ENCODE data around the gene YPEL2. TPM values are rescaled to one million over a fixed set of nuclear protein-coding genes. Genes with fewer than 3 reads are reported as not detected.
"Not testable (repeated sequence)": the region's sequence is repeated elsewhere in the genome, so short reads cannot be mapped to it uniquely, and the experiment has no call there.

The YPEL2 gene
- total RNA-seq, 2 experiments from 2014 or later, result 9.0 to 10.0 TPM

GRCh38 chr17:59401725-59402124 lies 70.3 kb downstream of the YPEL2 start:
- no peaks in the 10 kb centered on the region for H3K9me3 Mint-ChIP-seq (ENCODE audit: insufficient read depth)
- DNase-seq (no peak), ATAC-seq (no peak)
- peaks cover 17% of the 10 kb centered on the region for H3K36me3 Mint-ChIP-seq (ENCODE audit: low read depth)
- ChIA-PET CTCF (interaction anchor here (1.2 to 1.3 kb wide), 2 partner anchors 40 to 72 kb away, joined by 3 read pairs; no protein-coding TSS in a partner anchor), POLR2A (no interaction called here)
- H3K27ac Mint-ChIP-seq, result no peak overlapping the region
- H3K4me1 Mint-ChIP-seq (ENCODE audit: low read depth), result peaks cover 5% of the 10 kb centered on the region
- no peak overlapping the region for H3K4me3 Mint-ChIP-seq
- H3K27me3 Mint-ChIP-seq (ENCODE audit: low read depth), result no peaks in the 10 kb centered on the region

GRCh38 chr17:59402760-59403159 lies 71.3 kb downstream of the YPEL2 start:
- Mint-ChIP-seq H3K4me1 (ENCODE audit: low read depth) (peaks cover 5% of the 10 kb centered on the region), H3K9me3 (ENCODE audit: insufficient read depth) (no peaks in the 10 kb centered on the region), H3K27me3 (ENCODE audit: low read depth) (no peaks in the 10 kb centered on the region), H3K4me3 (no peak overlapping the region), H3K36me3 (ENCODE audit: low read depth) (peaks cover 11% of the 10 kb centered on the region), H3K27ac (no peak overlapping the region)
- ChIA-PET POLR2A (interaction anchor here (0.5 to 0.7 kb wide), 3 partner anchors 279 to 638 kb away, joined by 3 to 4 read pairs (median 3); no protein-coding TSS in a partner anchor), CTCF (interaction anchor here (0.6 to 1.2 kb wide), 2 partner anchors 37 to 39 kb away, joined by 3 read pairs; no protein-coding TSS in a partner anchor)
- ATAC-seq (no peak), DNase-seq (no peak)

GRCh38 chr17:59404471-59404870 lies 73.0 kb downstream of the YPEL2 start:
- no peak overlapping the region for H3K27ac Mint-ChIP-seq

GRCh38 chr17:59405944-59406705 lies 74.7 kb downstream of the YPEL2 start:
- Mint-ChIP-seq H3K27me3 (ENCODE audit: low read depth) (no peaks in the 10 kb centered on the region), H3K9me3 (ENCODE audit: insufficient read depth) (no peaks in the 10 kb centered on the region), H3K4me3 (no peak overlapping the region), H3K4me1 (ENCODE audit: low read depth) (peaks cover 7% of the 10 kb centered on the region), H3K36me3 (ENCODE audit: low read depth) (peaks cover 9% of the 10 kb centered on the region), H3K27ac (no peak overlapping the region)
- DNase-seq (no peak), ATAC-seq (no peak)
- ChIA-PET POLR2A (no interaction called here), CTCF (no interaction called here)

More at GRCh38 chr17:59404471-59404870, 73.0 kb downstream of the YPEL2 start:
- no peak overlapping the region for H3K4me3 Mint-ChIP-seq
- ChIA-PET POLR2A (no interaction called here), CTCF (interaction anchor here (0.8 kb wide), 1 partner anchor 37 kb away, joined by 4 read pairs; no protein-coding TSS in a partner anchor)
- DNase-seq (no peak), ATAC-seq (no peak)
- H3K4me1 Mint-ChIP-seq (ENCODE audit: low read depth), result peaks cover 5% of the 10 kb centered on the region
- no peaks in the 10 kb centered on the region for H3K27me3 Mint-ChIP-seq (ENCODE audit: low read depth)
- H3K36me3 Mint-ChIP-seq (ENCODE audit: low read depth), result no peaks in the 10 kb centered on the region
- H3K9me3 Mint-ChIP-seq (ENCODE audit: insufficient read depth), result no peaks in the 10 kb centered on the region

GRCh38 chr17:59406808-59407381 lies 75.4 kb downstream of the YPEL2 start:
- H3K9me3 Mint-ChIP-seq (ENCODE audit: insufficient read depth), result no peaks in the 10 kb centered on the region
- H3K4me3 Mint-ChIP-seq, result no peak overlapping the region
- peaks cover 12% of the 10 kb centered on the region for H3K36me3 Mint-ChIP-seq (ENCODE audit: low read depth)
- H3K27ac Mint-ChIP-seq, result no peak overlapping the region
- ChIA-PET POLR2A (no interaction called here), CTCF (no interaction called here)
- H3K27me3 Mint-ChIP-seq (ENCODE audit: low read depth), result no peaks in the 10 kb centered on the region
- no peak for ATAC-seq
- DNase-seq, result no peak
- H3K4me1 Mint-ChIP-seq (ENCODE audit: low read depth), result peaks cover 13% of the 10 kb centered on the region

GRCh38 chr17:59409336-59410048 lies 78.0 kb downstream of the YPEL2 start:
- ChIA-PET POLR2A (interaction anchor here (0.6 kb wide), 1 partner anchor 14 kb away, joined by 3 read pairs; no protein-coding TSS in a partner anchor), CTCF (no interaction called here)
- no peaks in the 10 kb centered on the region for H3K27me3 Mint-ChIP-seq (ENCODE audit: low read depth)
- ATAC-seq, result no peak
- H3K4me1 Mint-ChIP-seq (ENCODE audit: low read depth), result peaks cover 33% of the 10 kb centered on the region
- H3K36me3 Mint-ChIP-seq (ENCODE audit: low read depth), result peaks cover 12% of the 10 kb centered on the region
- H3K9me3 Mint-ChIP-seq (ENCODE audit: insufficient read depth), result no peaks in the 10 kb centered on the region
- no peak overlapping the region for H3K4me3 Mint-ChIP-seq
- H3K27ac Mint-ChIP-seq, result no peak overlapping the region
- no peak for DNase-seq

GRCh38 chr17:59410049-59410437 lies 78.6 kb downstream of the YPEL2 start:
- no peak overlapping the region for H3K27ac Mint-ChIP-seq
- H3K4me1 Mint-ChIP-seq (ENCODE audit: low read depth), result peaks cover 35% of the 10 kb centered on the region
- peaks cover 12% of the 10 kb centered on the region for H3K36me3 Mint-ChIP-seq (ENCODE audit: low read depth)
- no peak for DNase-seq
- no peaks in the 10 kb centered on the region for H3K27me3 Mint-ChIP-seq (ENCODE audit: low read depth)
- no peak for ATAC-seq
- no peak overlapping the region for H3K4me3 Mint-ChIP-seq
- H3K9me3 Mint-ChIP-seq (ENCODE audit: insufficient read depth), result no peaks in the 10 kb centered on the region
- ChIA-PET CTCF (no interaction called here), POLR2A (interaction anchor here (0.6 kb wide), 1 partner anchor 14 kb away, joined by 3 read pairs; no protein-coding TSS in a partner anchor)

GRCh38 chr17:59412431-59412830 lies 81.0 kb downstream of the YPEL2 start:
- Mint-ChIP-seq H3K4me1 (ENCODE audit: low read depth) (peaks cover 59% of the 10 kb centered on the region), H3K36me3 (ENCODE audit: low read depth) (peaks cover 14% of the 10 kb centered on the region), H3K27ac (peak overlapping the region; percentile 79), H3K4me3 (peak overlapping the region; percentile 13)
- H3K27me3 Mint-ChIP-seq (ENCODE audit: low read depth); H3K9me3 Mint-ChIP-seq (ENCODE audit: insufficient read depth); DNase-seq; POLR2A ChIA-PET; ATAC-seq: not testable (repeated sequence)
- CTCF ChIA-PET, result interaction anchor here (0.7 to 1.4 kb wide), 3 partner anchors 13 to 83 kb away, joined by 3 read pairs; no protein-coding TSS in a partner anchor

- Mint-ChIP-seq H3K27me3 (ENCODE audit: low read depth) (no peaks in the 10 kb centered on the region), H3K4me1 (ENCODE audit: low read depth) (peaks cover 60% of the 10 kb centered on the region), H3K9me3 (ENCODE audit: insufficient read depth) (no peaks in the 10 kb centered on the region), H3K4me3 (peak overlapping the region; percentile 29), H3K36me3 (ENCODE audit: low read depth) (peaks cover 14% of the 10 kb centered on the region), H3K27ac (peak overlapping the region; percentile 79)
- ATAC-seq, result peak; percentile 45
- DNase-seq, result no peak
- CTCF ChIA-PET, result interaction anchor here (0.7 to 1.4 kb wide), 3 partner anchors 13 to 83 kb away, joined by 3 read pairs; no protein-coding TSS in a partner anchor
- POLR2A ChIA-PET, result interaction anchor here (1.2 kb wide), 1 partner anchor 83 kb away, joined by 3 read pairs; no protein-coding TSS in a partner anchor
Measured at GRCh38 chr17:59413014-59413766, 81.7 kb downstream of the YPEL2 start.

GRCh38 chr17:59415397-59415796 lies 83.9 kb downstream of the YPEL2 start:
- peaks cover 8% of the 10 kb centered on the region for H3K36me3 Mint-ChIP-seq (ENCODE audit: low read depth)
- ChIA-PET POLR2A (interaction anchor here (1.7 kb wide), 1 partner anchor 86 kb away, joined by 5 read pairs; no protein-coding TSS in a partner anchor), CTCF (interaction anchor here (1.0 to 2.2 kb wide), 8 partner anchors 12 to 106 kb away, joined by 3 to 17 read pairs (median 8); no protein-coding TSS in a partner anchor)
- H3K27ac Mint-ChIP-seq, result peak overlapping the region; percentile 83
- H3K9me3 Mint-ChIP-seq (ENCODE audit: insufficient read depth), result no peaks in the 10 kb centered on the region
- no peak for DNase-seq
- no peaks in the 10 kb centered on the region for H3K27me3 Mint-ChIP-seq (ENCODE audit: low read depth)
- H3K4me3 Mint-ChIP-seq, result no peak overlapping the region
- peaks cover 64% of the 10 kb centered on the region for H3K4me1 Mint-ChIP-seq (ENCODE audit: low read depth)
- ATAC-seq, result peak; percentile 9

- ChIA-PET POLR2A (interaction anchor here (0.7 to 1.7 kb wide), 2 partner anchors 26 to 86 kb away, joined by 3 to 5 read pairs; no protein-coding TSS in a partner anchor), CTCF (interaction anchor here (1.0 to 2.2 kb wide), 8 partner anchors 11 to 86 kb away, joined by 5 to 17 read pairs (median 8); no protein-coding TSS in a partner anchor)
- H3K27me3 Mint-ChIP-seq (ENCODE audit: low read depth), result no peaks in the 10 kb centered on the region
- DNase-seq (peak; percentile 56), ATAC-seq (peak; percentile 87)
- H3K4me1 Mint-ChIP-seq (ENCODE audit: low read depth), result peaks cover 62% of the 10 kb centered on the region
- peak overlapping the region; percentile 83 for H3K27ac Mint-ChIP-seq
- H3K36me3 Mint-ChIP-seq (ENCODE audit: low read depth), result peaks cover 4% of the 10 kb centered on the region
- no peaks in the 10 kb centered on the region for H3K9me3 Mint-ChIP-seq (ENCODE audit: insufficient read depth)
- peak overlapping the region; percentile 16 for H3K4me3 Mint-ChIP-seq
Measured at GRCh38 chr17:59416184-59416583, 84.7 kb downstream of the YPEL2 start.
